Loucy (cell line): ENCODE data around the gene SEMA6B.

ENCODE experiments used
- H2AFZ ChIP-seq: fragments of 200-600 bp; sonication (generic); 2 replicates; pipeline ENCODE4 v1.6.0; 2016; ENCODE audit warnings: antibody characterized with exemption, mild to moderate bottlenecking, low read length, moderate library complexity
- H3F3A ChIP-seq: fragments of 200-600 bp; 2 replicates; pipeline ENCODE4 v1.6.0; 2016; ENCODE audit warnings: antibody characterized with exemption, low read depth, mild to moderate bottlenecking
- H3K27me3 ChIP-seq: fragments of 200-600 bp; sonication (generic); 2 replicates; pipeline ENCODE4 v1.6.1; 2014; ENCODE audit warnings: low read length, mild to moderate bottlenecking; ENCODE audit not compliant: insufficient read depth, poor library complexity, severe bottlenecking
- H3K36me3 ChIP-seq: fragments of 200-600 bp; sonication (generic); 2 replicates; pipeline ENCODE4 v1.6.1; 2016; ENCODE audit warnings: low read length; ENCODE audit not compliant: insufficient read depth
- H3K4me1 ChIP-seq: fragments of 200-600 bp; sonication (generic); 2 replicates; pipeline ENCODE4 v1.5.1; 2014; ENCODE audit warnings: low read length, mild to moderate bottlenecking; ENCODE audit not compliant: insufficient read depth, poor library complexity, severe bottlenecking
- H3K4me2 ChIP-seq: fragments of 200-600 bp; sonication (generic); 2 replicates; pipeline ENCODE4 v1.6.0; 2014; ENCODE audit warnings: antibody characterized with exemption, low read length, low read depth, mild to moderate bottlenecking; ENCODE audit not compliant: poor library complexity, severe bottlenecking
- H3K4me3 ChIP-seq: fragments of 200-600 bp; sonication (generic); 2 replicates; pipeline ENCODE4 v1.5.1; 2014; ENCODE audit warnings: low read length, mild to moderate bottlenecking, mixed read lengths; ENCODE audit not compliant: poor library complexity, severe bottlenecking
- H3K79me2 ChIP-seq: fragments of 200-600 bp; sonication (generic); 2 replicates; pipeline ENCODE4 v1.6.1; 2014; ENCODE audit warnings: low read length; ENCODE audit not compliant: insufficient read depth
- H3K9ac ChIP-seq: fragments of 200-600 bp; sonication (generic); 2 replicates; pipeline ENCODE4 v1.6.0; 2014; ENCODE audit warnings: mild to moderate bottlenecking, low read depth, low read length, moderate library complexity; ENCODE audit not compliant: poor library complexity, severe bottlenecking
- H3K9me2 ChIP-seq: fragments of 200-600 bp; sonication (generic); replicated peaks from 2 replicates; pipeline ENCODE4 v1.6.1; 2016; ENCODE audit warnings: low read depth, low read length, mixed read lengths
- H3K9me3 ChIP-seq: fragments of 200-600 bp; sonication (generic); 2 replicates; pipeline ENCODE4 v1.6.1; 2014; ENCODE audit warnings: mild to moderate bottlenecking, antibody characterized with exemption, low read length, low read depth; ENCODE audit not compliant: insufficient read depth
- H4K20me1 ChIP-seq: fragments of 200-600 bp; sonication (generic); 2 replicates; pipeline ENCODE4 v1.6.0; 2014; ENCODE audit warnings: antibody characterized with exemption, low read length, mild to moderate bottlenecking; ENCODE audit not compliant: insufficient read depth, poor library complexity, severe bottlenecking
- CTCF ChIP-seq: fragments of 200-600 bp; sonication (generic); conservative IDR thresholded peaks from 2 replicates; pipeline ENCODE4 v1.5.1; 2014; ENCODE audit warnings: mild to moderate bottlenecking, antibody characterized with exemption, low read length
- EZH2phosphoT487 ChIP-seq: fragments of 200-600 bp; IDR thresholded peaks from 2 replicates; pipeline ENCODE4 v1.6.1; 2018; ENCODE audit warnings: antibody characterized with exemption, mild to moderate bottlenecking, moderate library complexity, borderline replicate concordance

SEMA6B gene

GRCh38 chr19:4534836-4535658 lies 24.4 kb downstream of the SEMA6B start, which contains the start of gene PLIN5:
Gene PLIN5, minus strand, starts transcription at chr19:4535224. Its CDS starts 1,150 bp downstream, at chr19:4534074.
- peaks cover 5% of the 10 kb centered on the region for H3K4me1 ChIP-seq
- TF ChIP-seq CTCF (no peak), EZH2phosphoT487 (no peak)
- H4K20me1 ChIP-seq, result no peaks in the 10 kb centered on the region
- no peak within 1 kb of the TSS for H3K9ac ChIP-seq
- H3K36me3 ChIP-seq, result no peaks in the 10 kb centered on the region
- no peak within 1 kb of the TSS for H3K4me3 ChIP-seq
- no peak within 1 kb of the TSS for H3K4me2 ChIP-seq
- H3K9me2 ChIP-seq, result no peaks in the 10 kb centered on the region
- no peaks in the 10 kb centered on the region for H3K27me3 ChIP-seq
- H3K9me3 ChIP-seq, result no peaks in the 10 kb centered on the region
- no peaks in the 10 kb centered on the region for H3K79me2 ChIP-seq
- H2AFZ ChIP-seq, result no peak within 1 kb of the TSS
- H3F3A ChIP-seq, result no peaks in the 10 kb centered on the region

GRCh38 chr19:4533835-4534424 lies 25.6 kb downstream of the SEMA6B start:
- no peaks in the 10 kb centered on the region for H3K9me2 ChIP-seq
- TF ChIP-seq EZH2phosphoT487 (no peak), CTCF (no peak)
- no peaks in the 10 kb centered on the region for H3K79me2 ChIP-seq
- H3K27me3 ChIP-seq, result no peaks in the 10 kb centered on the region
- H3K36me3 ChIP-seq, result no peaks in the 10 kb centered on the region
- H2AFZ ChIP-seq, result no peak overlapping the region
- no peak overlapping the region for H3K4me2 ChIP-seq
- no peak overlapping the region for H3K9ac ChIP-seq
- H3K9me3 ChIP-seq, result no peaks in the 10 kb centered on the region
- H4K20me1 ChIP-seq, result no peaks in the 10 kb centered on the region
- no peaks in the 10 kb centered on the region for H3K4me1 ChIP-seq
- H3K4me3 ChIP-seq, result no peak overlapping the region
- no peaks in the 10 kb centered on the region for H3F3A ChIP-seq

- no peaks in the 10 kb centered on the region for H3K9me3 ChIP-seq
- no peaks in the 10 kb centered on the region for H3K27me3 ChIP-seq
- H3K36me3 ChIP-seq, result no peaks in the 10 kb centered on the region
- no peaks in the 10 kb centered on the region for H4K20me1 ChIP-seq
- H2AFZ ChIP-seq, result no peak overlapping the region
- H3F3A ChIP-seq, result no peaks in the 10 kb centered on the region
- TF ChIP-seq EZH2phosphoT487, result no peak
- no peak for TF ChIP-seq CTCF
- H3K4me2 ChIP-seq, result no peak overlapping the region
- no peaks in the 10 kb centered on the region for H3K4me1 ChIP-seq
- no peaks in the 10 kb centered on the region for H3K79me2 ChIP-seq
- no peak overlapping the region for H3K4me3 ChIP-seq
- H3K9me2 ChIP-seq, result no peaks in the 10 kb centered on the region
- H3K9ac ChIP-seq, result no peak overlapping the region
Observed at GRCh38 chr19:4533334-4533733, 26.1 kb downstream of the SEMA6B start.
